Nucleus accumbens (tissue), 56 donors: ENCODE results near the gene PRKD2.
"Not testable (repeated sequence)": the region's sequence is repeated elsewhere in the genome, so short reads cannot be mapped to it uniquely, and the experiment has no call there.

Source experiments
- DNase-seq, 56 donors: peaks; one replicate each; lab custom pipeline; 2025; lab: John Stamatoyannopoulos, UW

The PRKD2 gene

GRCh38 chr19:46644720-46645119, 72.2 kb downstream of the PRKD2 start:
- no peak for DNase-seq

DNA sequence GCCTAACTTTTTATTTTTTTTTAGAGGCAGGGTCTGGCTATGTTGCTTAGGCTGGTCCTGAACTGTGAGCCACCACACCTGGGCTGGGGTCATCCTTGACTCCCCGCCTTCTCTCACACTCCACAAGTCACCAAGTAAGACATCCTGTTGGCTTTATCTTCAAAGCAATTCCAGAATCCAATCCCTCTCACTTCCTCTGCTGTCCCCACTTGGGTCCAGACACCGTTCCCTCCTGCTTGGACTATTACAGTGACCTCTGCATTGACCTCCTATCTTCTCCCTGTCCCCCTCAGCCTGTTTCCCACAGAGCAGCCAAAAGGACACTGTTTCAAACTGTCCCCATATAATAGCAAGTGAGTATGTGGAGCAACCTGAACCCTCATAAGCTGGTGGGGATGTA, 76.3 kb downstream of the PRKD2 start:
- no peak for DNase-seq

DNA sequence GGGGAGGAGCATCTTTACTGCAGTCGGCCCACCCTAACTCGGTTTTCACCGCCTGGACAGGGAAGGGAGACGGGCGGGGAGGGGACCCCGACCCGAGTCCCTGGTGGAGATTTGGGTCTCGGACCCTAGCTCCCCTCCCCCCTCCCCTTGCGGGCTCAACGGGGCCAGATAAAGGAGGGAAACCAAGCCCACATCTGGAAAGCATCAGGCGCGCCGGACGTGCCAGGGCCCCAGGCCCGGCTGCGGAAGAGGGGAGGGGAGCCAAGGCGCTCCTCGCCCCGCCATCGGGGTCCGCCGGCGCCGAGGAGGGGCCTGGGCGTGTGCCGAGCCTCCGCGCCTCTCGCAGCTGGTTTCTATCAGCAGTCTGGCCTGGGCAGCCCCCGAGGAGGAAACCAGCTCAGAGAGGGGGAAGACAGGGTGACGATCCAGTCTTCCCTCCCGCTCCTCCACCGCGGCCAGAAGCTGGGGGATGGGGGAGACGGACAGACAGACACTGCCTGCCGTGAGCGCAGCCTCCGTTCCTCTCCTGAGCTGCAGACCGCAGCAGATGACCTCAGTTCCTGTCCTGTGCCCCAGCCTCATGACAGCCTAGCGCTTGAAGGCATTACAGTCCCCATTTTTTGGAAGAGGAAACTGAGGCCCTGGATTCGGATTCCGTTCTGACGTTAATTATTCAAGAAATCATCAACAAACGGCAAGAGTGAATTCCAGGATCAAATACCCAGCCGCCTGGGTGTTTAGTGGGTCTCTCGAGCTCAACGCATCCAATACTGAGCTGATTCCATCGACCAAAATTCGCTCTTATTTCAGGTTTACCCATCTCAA, 77.3 kb downstream of the PRKD2 start:
- DNase-seq, result peak in 14 of 56 donors; percentile 13 to 62 (median 30)

GRCh38 chr19:46637224-46637623, 79.7 kb downstream of the PRKD2 start:
- DNase-seq, result peak in 30 of 56 donors; percentile 11 to 73 (median 32)

GRCh38 chr19:46635920-46636761, 80.8 kb downstream of the PRKD2 start, which contains the start of gene GNG8:
Gene GNG8 (minus strand): TSS chr19:46636202. CDS start chr19:46634682, 1,520 bp downstream.
- peak in 5 of 56 donors; percentile 13 to 53 (median 19) for DNase-seq

DNA sequence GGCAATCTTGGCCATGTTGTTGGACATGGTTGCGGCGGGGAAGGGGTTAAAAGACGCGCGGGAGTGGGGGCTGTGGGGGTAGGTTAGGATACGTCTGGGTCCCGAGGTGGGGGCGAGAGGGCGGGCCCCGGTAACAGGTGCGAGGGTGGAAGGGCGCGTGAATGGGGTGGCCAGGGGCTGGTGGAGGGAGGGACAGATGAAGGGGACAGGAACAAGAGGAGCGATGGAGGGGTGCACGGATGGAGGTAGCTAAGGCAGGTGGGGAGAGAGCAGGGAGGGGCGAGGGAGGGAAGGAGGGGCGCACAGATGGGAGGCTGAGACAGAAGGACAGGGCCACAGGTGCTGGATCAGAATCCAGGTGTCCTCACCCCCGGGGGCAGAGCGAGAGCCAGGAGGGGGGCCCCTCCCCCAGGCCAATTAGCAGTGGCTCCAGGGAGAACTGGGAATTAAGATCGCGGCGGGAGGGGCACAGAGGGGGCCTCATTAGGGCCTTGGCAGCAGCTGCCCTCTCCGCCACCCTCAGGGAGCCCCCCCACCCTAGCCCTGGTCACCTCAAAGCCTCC, 82.2 kb downstream of the PRKD2 start:
- peak in 1 of 56 donors; percentile 72 for DNase-seq

GRCh38 chr19:46634045-46634655, 82.8 kb downstream of the PRKD2 start:
- DNase-seq, result peak in 53 of 56 donors; percentile 40 to 97 (median 76)

GRCh38 chr19:46633130-46633529, 83.8 kb downstream of the PRKD2 start:
- DNase-seq, result no peak

GRCh38 chr19:46631481-46631880, 85.4 kb downstream of the PRKD2 start:
- no peak for DNase-seq

DNA sequence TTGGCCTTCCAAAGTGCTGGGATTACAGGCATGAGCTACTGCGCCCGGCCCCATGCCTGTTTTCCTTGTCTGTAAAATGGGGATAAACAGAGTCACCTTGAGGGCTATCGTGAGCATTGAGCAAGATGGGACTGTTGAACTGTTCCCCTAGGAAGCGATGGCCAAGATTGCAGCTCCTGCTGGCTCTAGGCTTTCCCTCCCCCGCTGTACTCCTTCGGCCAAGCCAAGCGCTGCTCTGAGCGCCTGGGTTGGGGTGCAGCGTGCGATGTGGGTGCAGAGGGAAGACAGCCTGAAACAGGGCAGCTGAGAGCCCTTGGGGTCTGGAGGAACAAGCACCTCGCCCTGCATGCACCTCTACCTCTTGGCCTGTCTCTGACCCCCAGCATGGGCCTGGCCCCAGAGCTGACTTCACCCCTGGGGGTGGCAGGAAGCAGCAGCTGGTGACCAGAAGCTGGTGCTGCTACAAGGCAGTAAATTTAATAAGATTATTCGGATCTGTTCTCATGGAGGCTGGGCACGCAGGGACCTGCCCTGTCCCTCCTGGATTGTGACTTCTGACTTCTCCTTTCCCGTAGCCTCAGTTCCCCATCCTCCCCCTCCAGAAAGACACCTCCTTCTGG, 86.2 kb downstream of the PRKD2 start:
- no peak for DNase-seq

DNA sequence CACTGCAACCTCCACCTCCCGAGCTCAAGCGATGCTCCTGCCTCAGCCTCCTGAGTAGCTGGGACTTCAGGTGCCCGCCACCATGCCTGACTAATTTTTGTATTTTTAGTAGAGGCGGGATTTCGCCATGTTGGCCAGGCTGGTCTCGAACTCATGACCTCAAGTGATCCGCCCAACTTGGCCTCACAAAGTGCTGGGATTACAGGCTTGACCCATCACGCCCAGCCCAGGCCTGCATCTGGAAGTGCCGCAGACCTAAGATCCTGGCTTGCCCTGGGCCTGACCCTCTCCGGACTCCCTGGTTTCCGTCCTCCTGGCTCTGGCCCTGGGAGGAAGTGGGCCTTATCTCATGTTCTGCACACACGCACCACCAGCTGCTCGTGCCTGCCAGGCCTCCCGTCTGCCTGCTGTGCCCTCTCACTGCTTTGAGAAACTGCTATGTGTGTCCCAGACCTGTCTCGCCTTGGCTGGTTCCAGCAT, 87.3 kb downstream of the PRKD2 start:
- no peak for DNase-seq

DNA sequence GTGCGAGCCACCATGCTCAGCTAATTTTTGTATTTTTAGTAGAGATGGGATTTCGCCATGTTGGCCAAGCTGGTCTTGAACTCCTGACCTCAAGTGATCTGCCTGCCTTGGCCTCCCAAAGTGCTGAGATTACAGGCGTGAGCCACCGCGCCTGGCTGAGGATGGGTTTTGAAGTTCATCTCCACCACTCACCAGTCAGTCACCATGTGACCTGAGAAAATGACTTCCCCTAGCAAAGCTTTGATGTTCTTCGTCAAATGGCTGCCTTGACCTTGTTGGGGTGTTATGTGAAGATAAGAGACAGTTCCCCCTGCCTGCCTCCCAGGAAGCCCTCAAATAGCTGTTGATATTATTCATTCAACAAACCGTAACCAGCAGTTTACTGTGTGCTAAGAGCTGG, 87.9 kb downstream of the PRKD2 start:
- DNase-seq, result not testable (repeated sequence)

GRCh38 chr19:46626446-46626845, 90.5 kb downstream of the PRKD2 start:
- DNase-seq, result no peak

- no peak for DNase-seq
Measured at GRCh38 chr19:46625731-46626130, 91.2 kb downstream of the PRKD2 start.

DNA sequence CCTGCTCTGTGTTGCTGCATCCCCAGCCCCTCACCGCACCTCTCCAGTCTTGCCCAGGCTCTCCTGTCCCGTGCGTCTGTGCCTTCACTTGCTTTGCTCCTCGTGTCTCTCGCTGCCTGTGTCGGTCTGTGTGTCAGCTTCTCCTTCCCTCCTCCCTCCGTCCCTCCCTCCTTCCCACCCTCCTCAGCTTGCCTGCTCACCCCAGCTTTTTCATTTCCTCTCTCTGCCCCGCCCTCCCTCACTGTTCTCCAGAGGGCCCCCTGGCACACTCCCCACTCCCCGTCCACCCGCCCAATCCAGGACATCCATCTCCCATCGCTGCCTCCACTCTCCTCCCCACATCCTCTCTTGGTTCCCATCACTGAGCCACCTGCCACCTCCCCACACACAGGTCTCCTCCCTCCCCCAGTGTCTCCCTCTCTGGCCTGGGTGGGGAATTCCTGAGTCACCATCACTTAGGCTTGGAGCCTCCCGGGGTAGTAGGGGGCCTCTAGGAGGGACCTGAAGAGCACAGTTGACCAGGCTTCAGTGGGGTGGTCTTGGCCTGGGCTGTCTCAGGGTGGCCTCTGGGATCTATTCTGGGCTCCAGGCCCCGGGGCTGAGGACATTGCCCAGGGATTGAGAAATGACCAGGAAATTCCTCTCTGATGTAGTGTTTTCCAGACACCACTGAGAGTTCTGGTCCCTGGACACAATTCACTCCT, 91.8 kb downstream of the PRKD2 start, which contains the start of gene PTGIR:
TSS of gene PTGIR (minus strand) at position 132 of the 704 bp plus-strand sequence. CDS start 864 bp downstream, outside the sequence.
- no peak for DNase-seq
